Fibroblast of lung (primary cell): ENCODE results near the gene USP9Y. TPM values are rescaled to one million over a fixed set of nuclear protein-coding genes. Genes with fewer than 3 reads are reported as not detected.
"Not testable (repeated sequence)": the region's sequence is repeated elsewhere in the genome, so short reads cannot be mapped to it uniquely, and the experiment has no call there.

Experiments used
- DNase-seq, 2 donors: peaks; one replicate each; pipeline versions ENCODE4 v3.0.0 to v3.0.0-alpha.2; 2010; ENCODE audit warnings: low read depth in 2 of 2
- H2AFZ ChIP-seq: 2 replicates; pipeline ENCODE4 v1.5.1; 2012; ENCODE audit warnings: low read length, control low read depth, inconsistent platforms
- H3K27ac ChIP-seq: 2 replicates; pipeline ENCODE4 v1.5.1; 2011; ENCODE audit warnings: low read length, control low read depth; ENCODE audit not compliant: insufficient read depth
- H3K27me3 ChIP-seq: 2 replicates; pipeline ENCODE4 v1.5.1; 2011; ENCODE audit warnings: mild to moderate bottlenecking, low read length; ENCODE audit not compliant: control insufficient read depth, insufficient read depth
- H3K36me3 ChIP-seq: 2 replicates; pipeline ENCODE4 v1.5.1; 2011; ENCODE audit warnings: low read length; ENCODE audit not compliant: control insufficient read depth, insufficient read depth
- H3K4me1 ChIP-seq: 2 replicates; pipeline ENCODE4 v1.5.1; 2011; ENCODE audit warnings: low read length; ENCODE audit not compliant: control insufficient read depth, insufficient read depth; ENCODE audit errors: extremely low read depth
- H3K4me2 ChIP-seq: 2 replicates; pipeline ENCODE4 v1.5.1; 2011; ENCODE audit warnings: low read length, control low read depth; ENCODE audit not compliant: insufficient read depth; ENCODE audit errors: extremely low read depth
- H3K4me3 ChIP-seq, 4 experiments: fragments of 200-600 bp in 1 of 4; sonication (generic) in 1 of 4; replicated peaks in 1 of 4; 2 replicates each; pipeline ENCODE4 v1.5.1; 2011 to 2016; ENCODE audit warnings: low read length in 4 of 4, low read depth in 3 of 4, mild to moderate bottlenecking in 3 of 4, control low read depth in 2 of 4, inconsistent platforms in 1 of 4, mixed read lengths in 1 of 4; ENCODE audit not compliant: insufficient read depth in 1 of 4; ENCODE audit errors: control extremely low read depth in 1 of 4
- H3K79me2 ChIP-seq: 2 replicates; pipeline ENCODE4 v1.5.1; 2012; ENCODE audit warnings: mild to moderate bottlenecking, low read length, inconsistent platforms; ENCODE audit not compliant: control insufficient read depth, insufficient read depth
- H3K9ac ChIP-seq: 2 replicates; pipeline ENCODE4 v1.5.1; 2011; ENCODE audit warnings: mild to moderate bottlenecking, low read length, control low read depth; ENCODE audit not compliant: insufficient read depth
- H3K9me3 ChIP-seq: 2 replicates; pipeline ENCODE4 v1.5.1; 2012; ENCODE audit warnings: low read depth, low read length; ENCODE audit not compliant: control insufficient read depth, insufficient read depth
- H4K20me1 ChIP-seq: 2 replicates; pipeline ENCODE4 v1.5.1; 2011; ENCODE audit warnings: low read length; ENCODE audit not compliant: control insufficient read depth, insufficient read depth; ENCODE audit errors: extremely low read depth
- EZH2 ChIP-seq: IDR thresholded peaks from 2 replicates; pipeline ENCODE4 v1.5.1; 2012; ENCODE audit warnings: low read length, control low read depth, mild to moderate bottlenecking; ENCODE audit errors: missing control alignments
- polyA plus RNA-seq, 2 donors: library from polyadenylated mRNA; depleted of rRNA in 1 of 2; stranded (reverse) in 1 of 2; unstranded in 1 of 2; fragments of >200 nt; gene quantifications; 2 replicates each; pipeline ENCODE4 v1.2.1, GENCODE V29; 2011 to 2012; ENCODE audit warnings: missing spikeins in 1 of 2
- total RNA-seq: library from RNA; depleted of rRNA; stranded (reverse); fragments of >200 nt; gene quantifications from 2 replicates; pipeline ENCODE4 v1.2.1, GENCODE V29; 2014
- TF ChIP-seq, protein P1 (sequence below), 2 donors: IDR thresholded peaks in 1 of 2; conservative IDR thresholded peaks in 1 of 2; 1 replicate in 1 of 2; 2 replicates in 1 of 2; pipeline ENCODE4 v1.5.1; 2011 to 2012; ENCODE audit warnings: low read length in 2 of 2, control low read depth in 1 of 2, inconsistent platforms in 1 of 2, low read depth in 1 of 2, mild to moderate bottlenecking in 1 of 2

USP9Y gene
- total and polyA plus RNA-seq, 2 donors (not counting 1 experiment from before 2014, with no cell fraction given), result 39.6 TPM; not detected in 1

GRCh38 chrY:12661745-12662681 lies 39.0 kb upstream of the USP9Y start:
- Histone ChIP-seq H3K36me3 (no peaks in the 10 kb centered on the region), H3K4me2 (no peak overlapping the region), H3K27ac (peak overlapping the region; percentile 65), H3K27me3 (no peaks in the 10 kb centered on the region), H3K4me3 (peak overlapping the region in 3 of 4 experiments; percentile 43 to 96 (median 81)), H4K20me1 (no peaks in the 10 kb centered on the region), H2AFZ (peak overlapping the region; percentile 17), H3K4me1 (no peaks in the 10 kb centered on the region), H3K9ac (peak overlapping the region; percentile 58), H3K79me2 (peaks cover 9% of the 10 kb centered on the region), H3K9me3 (no peaks in the 10 kb centered on the region)
- DNase-seq, result peak in 1 of 2 donors; percentile 84
- no peak for TF ChIP-seq EZH2
- TF ChIP-seq, protein P1, sequence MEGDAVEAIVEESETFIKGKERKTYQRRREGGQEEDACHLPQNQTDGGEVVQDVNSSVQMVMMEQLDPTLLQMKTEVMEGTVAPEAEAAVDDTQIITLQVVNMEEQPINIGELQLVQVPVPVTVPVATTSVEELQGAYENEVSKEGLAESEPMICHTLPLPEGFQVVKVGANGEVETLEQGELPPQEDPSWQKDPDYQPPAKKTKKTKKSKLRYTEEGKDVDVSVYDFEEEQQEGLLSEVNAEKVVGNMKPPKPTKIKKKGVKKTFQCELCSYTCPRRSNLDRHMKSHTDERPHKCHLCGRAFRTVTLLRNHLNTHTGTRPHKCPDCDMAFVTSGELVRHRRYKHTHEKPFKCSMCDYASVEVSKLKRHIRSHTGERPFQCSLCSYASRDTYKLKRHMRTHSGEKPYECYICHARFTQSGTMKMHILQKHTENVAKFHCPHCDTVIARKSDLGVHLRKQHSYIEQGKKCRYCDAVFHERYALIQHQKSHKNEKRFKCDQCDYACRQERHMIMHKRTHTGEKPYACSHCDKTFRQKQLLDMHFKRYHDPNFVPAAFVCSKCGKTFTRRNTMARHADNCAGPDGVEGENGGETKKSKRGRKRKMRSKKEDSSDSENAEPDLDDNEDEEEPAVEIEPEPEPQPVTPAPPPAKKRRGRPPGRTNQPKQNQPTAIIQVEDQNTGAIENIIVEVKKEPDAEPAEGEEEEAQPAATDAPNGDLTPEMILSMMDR (conservative IDR thresholded peaks at IDR 0.05 in 1 of 2, IDR thresholded peaks at IDR 0.05 in 1 of 2; ENCODE audit: low read depth in 1 of 2, low read length in 2 of 2), result no peak

- H3K27ac ChIP-seq, result peak overlapping the region; percentile 65
- peaks cover 9% of the 10 kb centered on the region for H3K79me2 ChIP-seq
- no peak for TF ChIP-seq EZH2
- TF ChIP-seq, protein P1 (conservative IDR thresholded peaks at IDR 0.05 in 1 of 2, IDR thresholded peaks at IDR 0.05 in 1 of 2; ENCODE audit: low read depth in 1 of 2, low read length in 2 of 2), result no peak
- peak in 1 of 2 donors; percentile 32 for DNase-seq
- H3K9me3 ChIP-seq, result no peaks in the 10 kb centered on the region
- H3K9ac ChIP-seq, result peak overlapping the region; percentile 58
- no peak overlapping the region for H3K4me2 ChIP-seq
- no peaks in the 10 kb centered on the region for H3K36me3 ChIP-seq
- H3K4me1 ChIP-seq, result no peaks in the 10 kb centered on the region
- H3K4me3 ChIP-seq, result peak overlapping the region; percentile 12 to 96 (median 62)
- no peak overlapping the region for H2AFZ ChIP-seq
- no peaks in the 10 kb centered on the region for H3K27me3 ChIP-seq
- no peaks in the 10 kb centered on the region for H4K20me1 ChIP-seq
Observed at GRCh38 chrY:12662745-12663591, 38.1 kb upstream of the USP9Y start.

DNA sequence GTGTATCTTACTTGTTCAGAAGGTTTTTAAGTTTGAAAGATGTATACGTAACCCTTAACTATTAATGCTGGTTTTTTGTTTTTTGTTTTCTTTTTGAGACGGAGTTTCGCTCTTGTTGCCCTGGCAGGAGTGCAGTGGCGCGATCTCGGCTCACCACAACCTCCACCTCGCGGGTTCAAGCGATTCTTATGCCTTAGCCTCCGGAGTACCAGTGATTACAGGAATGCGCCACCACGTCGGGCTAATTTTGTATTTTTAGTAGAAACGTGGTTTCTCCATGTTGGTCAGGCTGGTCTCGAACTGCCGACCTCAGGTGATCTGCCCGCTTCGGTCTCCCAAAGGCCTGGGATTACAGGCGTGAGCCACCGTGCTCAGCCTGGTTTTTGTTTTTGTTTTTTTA lies 37.2 kb upstream of the USP9Y start:
- not testable (repeated sequence) for H3K9me3 ChIP-seq, H3K9ac ChIP-seq, H4K20me1 ChIP-seq, H3K4me2 ChIP-seq, H3K36me3 ChIP-seq, H3K79me2 ChIP-seq, H3K27ac ChIP-seq, DNase-seq, H3K27me3 ChIP-seq, H2AFZ ChIP-seq, H3K4me1 ChIP-seq
- H3K4me3 ChIP-seq, result peak overlapping the region in 2 of 4 experiments; percentile 81 to 96
